A549 (cell line): ENCODE results near the gene TMEM266. TPM values are rescaled to one million over a fixed set of nuclear protein-coding genes. Genes with fewer than 3 reads are reported as not detected.

ENCODE experiments used
- ATAC-seq, 2 experiments: fragments of 200-7000 bp in 1 of 2; fragments of >200 bp in 1 of 2; cut with Nextera tagmentation in 1 of 2; cut with Tn5 transposase in 1 of 2; 3 replicates each; pipeline versions ENCODE4 v1.8.0 to v1.9.1; 2018 to 2020; ENCODE audit warnings: mild to moderate bottlenecking in 1 of 2, moderate library complexity in 1 of 2
- CTCF ChIA-PET: fragments of 300-600 bp; sonication (Branson Sonifier 250); formaldehyde crosslinking; extraction: SDS; loops from one replicate; lab custom pipeline; 2021; ENCODE audit warnings: antibody characterized with exemption, inconsistent platforms; lab: Yijun Ruan, JAX
- POLR2A ChIA-PET: fragments of 350-600 bp; formaldehyde crosslinking; extraction: SDS; loops from one replicate; lab custom pipeline; 2021; ENCODE audit warnings: antibody characterized with exemption, inconsistent platforms; lab: Yijun Ruan, JAX
- DNase-seq, 2 experiments: peaks; one replicate each; pipeline versions ENCODE4 v3.0.0 to v3.0.0-alpha.2; 2011 to 2016; ENCODE audit warnings: low read depth in 1 of 2, low spot score in 1 of 2
- FAIRE-seq: peaks from 2 replicates; lab custom pipeline; 2011; peaks lifted over from hg19 to GRCh38; lab: Jason Lieb, UNC
- H3K27ac ChIP-seq, 2 experiments: fragments of >200 bp; sonication (Bioruptor Twin); formaldehyde crosslinking; 3 replicates each; pipeline ENCODE4 v1.5.1; 2016 to 2017
- H3K4me1 ChIP-seq: fragments of >200 bp; sonication (Bioruptor Twin); formaldehyde crosslinking; 3 replicates; pipeline ENCODE4 v1.6.1; 2016
- H3K4me2 ChIP-seq: fragments of >200 bp; sonication (Bioruptor Twin); formaldehyde crosslinking; 3 replicates; pipeline ENCODE4 v1.6.1; 2016
- H3K4me3 ChIP-seq: fragments of >200 bp; sonication (Bioruptor Twin); formaldehyde crosslinking; 3 replicates; pipeline ENCODE4 v1.5.1; 2016
- H3K9me3 ChIP-seq: fragments of >200 bp; sonication (Bioruptor Twin); formaldehyde crosslinking; 3 replicates; pipeline ENCODE4 v1.6.1; 2016
- BCL3 ChIP-seq: fragments of >200 bp; sonication (Bioruptor Twin); formaldehyde crosslinking; IDR thresholded peaks from 3 replicates; pipeline ENCODE4 v1.6.1; 2016
- CBX2 ChIP-seq: fragments of 200-600 bp; sonication (generic); IDR thresholded peaks from 2 replicates; pipeline ENCODE4 v1.6.1; 2016; ENCODE audit warnings: low read depth, mild to moderate bottlenecking, borderline replicate concordance
- CBX8 ChIP-seq: fragments of 200-600 bp; sonication (generic); IDR thresholded peaks from 2 replicates; pipeline ENCODE4 v1.6.1; 2016
- CEBPB ChIP-seq, 2 experiments: fragments of >200 bp in 1 of 2; sonication (Bioruptor Twin) in 1 of 2; formaldehyde crosslinking in 1 of 2; IDR thresholded peaks; 2 replicates each; pipeline ENCODE4 v1.6.1; 2012 to 2016
- CHD4 ChIP-seq: fragments of 200-600 bp; sonication (generic); IDR thresholded peaks from 2 replicates; pipeline ENCODE4 v1.6.1; 2016; ENCODE audit warnings: antibody characterized with exemption, mild to moderate bottlenecking, borderline replicate concordance
- CTCF ChIP-seq: fragments of >200 bp; sonication (Bioruptor Twin); formaldehyde crosslinking; IDR thresholded peaks from 3 replicates; pipeline ENCODE4 v1.5.1; 2016
- EHF ChIP-seq: fragments of 250-450 bp; sonication (Bioruptor Pico); IDR thresholded peaks from 2 replicates; pipeline ENCODE4 v1.5.0; 2020; ENCODE audit warnings: mild to moderate bottlenecking
- EHMT2 ChIP-seq: fragments of 200-600 bp; sonication (generic); IDR thresholded peaks from 2 replicates; pipeline ENCODE4 v1.6.1; 2016; ENCODE audit warnings: antibody characterized with exemption, low read depth, mild to moderate bottlenecking, moderate library complexity
- HDAC2 ChIP-seq: fragments of 200-600 bp; sonication (generic); IDR thresholded peaks from 2 replicates; pipeline ENCODE4 v1.6.1; 2016
- HEYL ChIP-seq: fragments of 250-450 bp; sonication (Bioruptor Pico); IDR thresholded peaks from 2 replicates; pipeline ENCODE4 v1.8.0; 2021; ENCODE audit warnings: mild to moderate bottlenecking, moderate library complexity
- HOXA7 ChIP-seq: fragments of 250-450 bp; sonication (Bioruptor Pico); IDR thresholded peaks from 2 replicates; pipeline ENCODE4 v1.5.0; 2020; ENCODE audit warnings: mild to moderate bottlenecking, moderate library complexity
- KDM1A ChIP-seq: fragments of 200-600 bp; sonication (generic); IDR thresholded peaks from 2 replicates; pipeline ENCODE4 v1.6.1; 2016; ENCODE audit warnings: low read depth, mild to moderate bottlenecking
- KDM5A ChIP-seq: fragments of 200-600 bp; sonication (generic); IDR thresholded peaks from 2 replicates; pipeline ENCODE4 v1.6.1; 2016; ENCODE audit warnings: antibody characterized with exemption, mild to moderate bottlenecking
- MYC ChIP-seq: IDR thresholded peaks from 2 replicates; pipeline ENCODE4 v1.6.1; 2012; ENCODE audit warnings: mild to moderate bottlenecking, inconsistent platforms, low read length, improper control_type of control experiment, borderline replicate concordance
- POLR2A ChIP-seq: IDR thresholded peaks from 2 replicates; pipeline ENCODE4 v1.6.1; 2012; ENCODE audit warnings: mild to moderate bottlenecking, low read length
- RFX5 ChIP-seq: fragments of 450-650 bp; IDR thresholded peaks from 2 replicates; pipeline ENCODE4 v1.7.1; 2014; ENCODE audit warnings: antibody characterized with exemption, mild to moderate bottlenecking, moderate library complexity
- RNF2 ChIP-seq: fragments of 200-600 bp; sonication (generic); IDR thresholded peaks from 2 replicates; pipeline ENCODE4 v1.6.1; 2016; ENCODE audit warnings: low read depth, mild to moderate bottlenecking, antibody characterized with exemption, moderate library complexity, borderline replicate concordance
- SMC3 ChIP-seq: fragments of >200 bp; sonication (Bioruptor Twin); formaldehyde crosslinking; IDR thresholded peaks from 3 replicates; pipeline ENCODE4 v1.6.1; 2018; ENCODE audit warnings: inconsistent platforms
- SREBF2 ChIP-seq: fragments of 450-650 bp; IDR thresholded peaks from 2 replicates; pipeline ENCODE4 v1.6.1; 2014; ENCODE audit warnings: mild to moderate bottlenecking, moderate library complexity
- TFCP2L1 ChIP-seq: fragments of 250-450 bp; sonication (Bioruptor Pico); IDR thresholded peaks from 2 replicates; pipeline ENCODE4 v1.5.0; 2021; ENCODE audit warnings: mild to moderate bottlenecking
- TP53 ChIP-seq: fragments of 250-450 bp; sonication (Bioruptor Pico); IDR thresholded peaks from 2 replicates; pipeline ENCODE4 v1.5.0; 2021; ENCODE audit warnings: mild to moderate bottlenecking, moderate library complexity
- ZFP36 ChIP-seq: fragments of 450-650 bp; IDR thresholded peaks from 2 replicates; pipeline ENCODE4 v1.6.1; 2014; ENCODE audit warnings: borderline replicate concordance; ENCODE audit not compliant: partially characterized antibody
- WGBS: methylation state at CpG from one replicate; pipeline ENCODE4 v1.1.6; 2017; ENCODE audit errors: missing lambda C conversion rate; 5-methylcytosine and 5-hydroxymethylcytosine counted together
- polyA plus RNA-seq, 4 experiments: library from polyadenylated mRNA; depleted of rRNA in 3 of 4; stranded (reverse); fragments of >200 nt; fragmentation: RNase III in 1 of 4; extraction: RNeasy Plus Mini Kit Qiagen cat#74134 plus additional on column Dnase treatment in 1 of 4; gene quantifications; 2 replicates in 3 of 4; 3 replicates in 1 of 4; pipeline ENCODE4 v1.2.3, GENCODE V29; 2011 to 2017
- TF ChIP-seq, protein P1 (sequence below): fragments of 250-450 bp; sonication (Bioruptor Pico); IDR thresholded peaks from 2 replicates; pipeline ENCODE4 v1.5.0; 2021; ENCODE audit warnings: mild to moderate bottlenecking, moderate library complexity, borderline replicate concordance

Gene TMEM266
- polyA plus RNA-seq, 2 of the 4 experiments (the other 2 are of a cell fraction), result 0.06 to 0.08 TPM

GRCh38 chr15:76161153-76162035, 101.6 kb downstream of the TMEM266 start (continued):
- no peak for TF ChIP-seq CTCF
- TF ChIP-seq, protein P1, sequence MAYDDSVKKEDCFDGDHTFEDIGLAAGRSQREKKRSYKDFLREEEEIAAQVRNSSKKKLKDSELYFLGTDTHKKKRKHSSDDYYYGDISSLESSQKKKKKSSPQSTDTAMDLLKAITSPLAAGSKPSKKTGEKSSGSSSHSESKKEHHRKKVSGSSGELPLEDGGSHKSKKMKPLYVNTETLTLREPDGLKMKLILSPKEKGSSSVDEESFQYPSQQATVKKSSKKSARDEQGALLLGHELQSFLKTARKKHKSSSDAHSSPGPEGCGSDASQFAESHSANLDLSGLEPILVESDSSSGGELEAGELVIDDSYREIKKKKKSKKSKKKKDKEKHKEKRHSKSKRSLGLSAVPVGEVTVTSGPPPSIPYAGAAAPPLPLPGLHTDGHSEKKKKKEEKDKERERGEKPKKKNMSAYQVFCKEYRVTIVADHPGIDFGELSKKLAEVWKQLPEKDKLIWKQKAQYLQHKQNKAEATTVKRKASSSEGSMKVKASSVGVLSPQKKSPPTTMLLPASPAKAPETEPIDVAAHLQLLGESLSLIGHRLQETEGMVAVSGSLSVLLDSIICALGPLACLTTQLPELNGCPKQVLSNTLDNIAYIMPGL, result no peak
- no peak for TF ChIP-seq KDM1A
- no peak for TF ChIP-seq SREBF2
- TF ChIP-seq RFX5, result no peak
- no peak for TF ChIP-seq KDM5A
- no peak for TF ChIP-seq EHMT2

- Histone ChIP-seq H3K9me3 (no peaks in the 10 kb centered on the region), H3K4me2 (no peak overlapping the region), H3K4me3 (no peak overlapping the region), H3K4me1 (peaks cover 10% of the 10 kb centered on the region), H3K27ac (no peak overlapping the region)
- ChIA-PET CTCF (interaction anchor here (1.5 to 21.8 kb wide), 5 partner anchors 12 to 168 kb away, joined by 3 to 292 read pairs (median 8); no protein-coding TSS in a partner anchor), POLR2A (no interaction called here)
- WGBS, result 85% methylated on average over 11 of the region's 12 CpGs
- FAIRE-seq (no peak), ATAC-seq (no peak), DNase-seq (no peak)
- TF ChIP-seq MYC (no peak), POLR2A (no peak), CHD4 (no peak), ZFP36 (no peak), CEBPB (IDR thresholded peaks at IDR 0.05) (no peak), HEYL (CRISPR knock-in tag) (no peak), HDAC2 (no peak), RNF2 (no peak), TP53 (no peak), TFCP2L1 (CRISPR knock-in tag) (no peak), CBX2 (no peak), BCL3 (no peak), SMC3 (no peak), EHF (no peak), HOXA7 (CRISPR knock-in tag) (no peak), CBX8 (no peak)
These were observed 102.2 kb downstream of the TMEM266 start for GRCh38 chr15:76162036-76162398.
